MM.1S (cell line): ENCODE results near the gene NFATC4.

Experiments used
- DNase-seq: peaks from one replicate; pipeline ENCODE4 v3.0.0-alpha.2; 2015
- H2AFZ ChIP-seq: fragments of 300-600 bp; sonication (generic); 2 replicates; pipeline ENCODE4 v1.6.0; 2016; ENCODE audit warnings: antibody characterized with exemption, low read length
- H3F3A ChIP-seq: fragments of 300-600 bp; sonication (generic); 2 replicates; pipeline ENCODE4 v1.6.1; 2016; ENCODE audit warnings: mild to moderate bottlenecking, antibody characterized with exemption, low read length, moderate library complexity, mixed read lengths; ENCODE audit not compliant: insufficient read depth
- H3K27ac ChIP-seq: fragments of 300-600 bp; sonication (generic); 2 replicates; pipeline ENCODE4 v1.5.1; 2016; ENCODE audit warnings: mild to moderate bottlenecking, low read length
- H3K27me3 ChIP-seq: fragments of 300-600 bp; sonication (generic); replicated peaks from 2 replicates; pipeline ENCODE4 v1.6.0; 2016; ENCODE audit warnings: low read length; ENCODE audit not compliant: insufficient read depth
- H3K36me3 ChIP-seq: fragments of 300-600 bp; sonication (generic); replicated peaks from 2 replicates; pipeline ENCODE4 v1.6.1; 2016; ENCODE audit warnings: mild to moderate bottlenecking, low read length, mixed read lengths; ENCODE audit not compliant: insufficient read depth
- H3K4me1 ChIP-seq: fragments of 300-600 bp; sonication (generic); 2 replicates; pipeline ENCODE4 v1.6.1; 2016; ENCODE audit warnings: low read length, mixed read lengths
- H3K4me2 ChIP-seq: fragments of 300-600 bp; sonication (generic); 2 replicates; pipeline ENCODE4 v1.6.0; 2016; ENCODE audit warnings: low read depth, low read length
- H3K4me3 ChIP-seq: fragments of 300-600 bp; sonication (generic); 2 replicates; pipeline ENCODE4 v1.5.1; 2016; ENCODE audit warnings: low read length, mixed read lengths
- H3K79me2 ChIP-seq: fragments of 300-600 bp; sonication (generic); 2 replicates; pipeline ENCODE4 v1.6.1; 2016; ENCODE audit warnings: mixed run types, low read length, mixed read lengths
- H3K9ac ChIP-seq: fragments of 300-600 bp; sonication (generic); 2 replicates; pipeline ENCODE4 v1.6.1; 2016; ENCODE audit warnings: low read length, mixed read lengths
- H3K9me2 ChIP-seq: fragments of 300-600 bp; sonication (generic); replicated peaks from 2 replicates; pipeline ENCODE4 v1.6.1; 2016; ENCODE audit warnings: mild to moderate bottlenecking, low read length, mixed read lengths; ENCODE audit not compliant: insufficient read depth
- H3K9me3 ChIP-seq: fragments of 300-600 bp; sonication (generic); replicated peaks from 2 replicates; pipeline ENCODE4 v1.6.1; 2016; ENCODE audit warnings: mild to moderate bottlenecking, low read length, mixed read lengths; ENCODE audit not compliant: insufficient read depth
- H4K20me1 ChIP-seq: fragments of 300-600 bp; sonication (generic); 2 replicates; pipeline ENCODE4 v1.6.1; 2016; ENCODE audit warnings: mild to moderate bottlenecking, low read length, moderate library complexity, mixed read lengths; ENCODE audit not compliant: insufficient read depth
- CTCF ChIP-seq: fragments of 300-600 bp; sonication (generic); IDR thresholded peaks from 2 replicates; pipeline ENCODE4 v1.5.1; 2016; ENCODE audit warnings: antibody characterized with exemption, low read length, mixed read lengths
- EZH2 ChIP-seq: fragments of 300-600 bp; sonication (generic); optimal IDR thresholded peaks from 2 replicates; pipeline ENCODE3; 2017; ENCODE audit warnings: low read depth, mild to moderate bottlenecking, antibody characterized with exemption, low read length, mixed read lengths
- EZH2phosphoT487 ChIP-seq: fragments of 300-600 bp; sonication (generic); IDR thresholded peaks from 2 replicates; pipeline ENCODE4 v1.6.1; 2018; ENCODE audit warnings: antibody characterized with exemption, low read length

Gene NFATC4

GRCh38 chr14:24392325-24393091 is 24.5 kb downstream of the NFATC4 start:
- H3K4me1 ChIP-seq = no peaks in the 10 kb centered on the region
- no peaks in the 10 kb centered on the region for H3F3A ChIP-seq
- H4K20me1 ChIP-seq = no peaks in the 10 kb centered on the region
- no peak overlapping the region for H2AFZ ChIP-seq
- H3K79me2 ChIP-seq = no peaks in the 10 kb centered on the region
- no peak overlapping the region for H3K27ac ChIP-seq
- H3K27me3 ChIP-seq = no peaks in the 10 kb centered on the region
- no peaks in the 10 kb centered on the region for H3K9me2 ChIP-seq
- H3K4me2 ChIP-seq = no peak overlapping the region
- H3K4me3 ChIP-seq = no peak overlapping the region
- no peaks in the 10 kb centered on the region for H3K36me3 ChIP-seq
- no peak for TF ChIP-seq EZH2phosphoT487
- TF ChIP-seq EZH2 = no peak
- no peak for TF ChIP-seq CTCF
- no peaks in the 10 kb centered on the region for H3K9me3 ChIP-seq
- DNase-seq = no peak
- H3K9ac ChIP-seq = no peak overlapping the region

GRCh38 chr14:24394275-24394674 is 26.3 kb downstream of the NFATC4 start:
- Histone ChIP-seq H2AFZ (no peak overlapping the region), H3K27ac (no peak overlapping the region), H3K36me3 (no peaks in the 10 kb centered on the region), H3K27me3 (no peaks in the 10 kb centered on the region), H3K9ac (no peak overlapping the region), H3F3A (no peaks in the 10 kb centered on the region), H3K9me3 (no peaks in the 10 kb centered on the region), H4K20me1 (no peaks in the 10 kb centered on the region), H3K79me2 (no peaks in the 10 kb centered on the region), H3K4me3 (no peak overlapping the region), H3K4me1 (no peaks in the 10 kb centered on the region), H3K4me2 (no peak overlapping the region), H3K9me2 (no peaks in the 10 kb centered on the region)
- TF ChIP-seq CTCF (no peak), EZH2phosphoT487 (no peak), EZH2 (no peak)
- no peak for DNase-seq

GRCh38 chr14:24395609-24396582 is 27.9 kb downstream of the NFATC4 start:
- no peak for DNase-seq
- H3K27ac ChIP-seq = no peak overlapping the region
- TF ChIP-seq CTCF (no peak), EZH2phosphoT487 (no peak), EZH2 (no peak)

More at GRCh38 chr14:24395609-24396582, 27.9 kb downstream of the NFATC4 start:
- Histone ChIP-seq H2AFZ (no peak overlapping the region), H3K9me2 (no peaks in the 10 kb centered on the region), H3K4me3 (no peak overlapping the region), H3K9ac (no peak overlapping the region), H3K27me3 (no peaks in the 10 kb centered on the region), H3K36me3 (no peaks in the 10 kb centered on the region), H3F3A (no peaks in the 10 kb centered on the region), H3K79me2 (no peaks in the 10 kb centered on the region), H3K4me2 (no peak overlapping the region), H3K9me3 (no peaks in the 10 kb centered on the region), H3K4me1 (no peaks in the 10 kb centered on the region), H4K20me1 (no peaks in the 10 kb centered on the region)
